AG09319 (cell line): ENCODE results near the gene CXCL6.

Experiments
- DNase-seq: peaks from one replicate; pipeline ENCODE4 v3.0.0-alpha.2; 2010; ENCODE audit warnings: low read depth; ENCODE audit errors: extremely low read depth
- TF ChIP-seq, protein P1 (sequence below): IDR thresholded peaks from 2 replicates; pipeline ENCODE4 v1.5.1; 2011; ENCODE audit warnings: low read depth, mild to moderate bottlenecking, inconsistent platforms, low read length, moderate library complexity

Gene CXCL6

GRCh38 chr4:73866246-73866645, 29.8 kb downstream of the CXCL6 start:
- DNase-seq, result no peak
- TF ChIP-seq, protein P1, sequence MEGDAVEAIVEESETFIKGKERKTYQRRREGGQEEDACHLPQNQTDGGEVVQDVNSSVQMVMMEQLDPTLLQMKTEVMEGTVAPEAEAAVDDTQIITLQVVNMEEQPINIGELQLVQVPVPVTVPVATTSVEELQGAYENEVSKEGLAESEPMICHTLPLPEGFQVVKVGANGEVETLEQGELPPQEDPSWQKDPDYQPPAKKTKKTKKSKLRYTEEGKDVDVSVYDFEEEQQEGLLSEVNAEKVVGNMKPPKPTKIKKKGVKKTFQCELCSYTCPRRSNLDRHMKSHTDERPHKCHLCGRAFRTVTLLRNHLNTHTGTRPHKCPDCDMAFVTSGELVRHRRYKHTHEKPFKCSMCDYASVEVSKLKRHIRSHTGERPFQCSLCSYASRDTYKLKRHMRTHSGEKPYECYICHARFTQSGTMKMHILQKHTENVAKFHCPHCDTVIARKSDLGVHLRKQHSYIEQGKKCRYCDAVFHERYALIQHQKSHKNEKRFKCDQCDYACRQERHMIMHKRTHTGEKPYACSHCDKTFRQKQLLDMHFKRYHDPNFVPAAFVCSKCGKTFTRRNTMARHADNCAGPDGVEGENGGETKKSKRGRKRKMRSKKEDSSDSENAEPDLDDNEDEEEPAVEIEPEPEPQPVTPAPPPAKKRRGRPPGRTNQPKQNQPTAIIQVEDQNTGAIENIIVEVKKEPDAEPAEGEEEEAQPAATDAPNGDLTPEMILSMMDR, result no peak

- DNase-seq, result no peak
- TF ChIP-seq, protein P1, result no peak
Observed at GRCh38 chr4:73867783-73868182, 31.3 kb downstream of the CXCL6 start.

GRCh38 chr4:73868206-73869129, 32.0 kb downstream of the CXCL6 start:
- no peak for DNase-seq
- TF ChIP-seq, protein P1, result no peak

DNA sequence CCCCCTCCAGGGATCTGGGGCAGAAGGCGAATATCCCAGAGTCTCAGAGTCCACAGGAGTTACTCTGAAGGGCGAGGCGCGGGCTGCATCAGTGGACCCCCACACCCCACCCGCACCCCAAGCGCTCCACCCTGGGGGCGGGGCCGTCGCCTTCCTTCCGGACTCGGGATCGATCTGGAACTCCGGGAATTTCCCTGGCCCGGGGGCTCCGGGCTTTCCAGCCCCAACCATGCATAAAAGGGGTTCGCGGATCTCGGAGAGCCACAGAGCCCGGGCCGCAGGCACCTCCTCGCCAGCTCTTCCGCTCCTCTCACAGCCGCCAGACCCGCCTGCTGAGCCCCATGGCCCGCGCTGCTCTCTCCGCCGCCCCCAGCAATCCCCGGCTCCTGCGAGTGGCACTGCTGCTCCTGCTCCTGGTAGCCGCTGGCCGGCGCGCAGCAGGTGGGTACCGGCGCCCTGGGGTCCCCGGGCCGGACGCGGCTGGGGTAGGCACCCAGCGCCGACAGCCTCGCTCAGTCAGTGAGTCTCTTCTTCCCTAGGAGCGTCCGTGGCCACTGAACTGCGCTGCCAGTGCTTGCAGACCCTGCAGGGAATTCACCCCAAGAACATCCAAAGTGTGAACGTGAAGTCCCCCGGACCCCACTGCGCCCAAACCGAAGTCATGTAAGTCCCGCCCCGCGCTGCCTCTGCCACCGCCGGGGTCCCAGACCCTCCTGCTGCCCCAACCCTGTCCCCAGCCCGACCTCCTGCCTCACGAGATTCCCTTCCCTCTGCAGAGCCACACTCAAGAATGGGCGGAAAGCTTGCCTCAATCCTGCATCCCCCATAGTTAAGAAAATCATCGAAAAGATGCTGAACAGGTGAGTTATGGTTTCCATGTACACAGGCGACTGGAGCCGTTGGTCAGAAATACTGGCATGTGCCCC, 32.9 kb downstream of the CXCL6 start, which contains the start of gene CXCL1:
TSS of gene CXCL1 (plus strand) at position 264 of the 926 bp plus-strand sequence. CDS start at position 342, 78 bp downstream.
- no peak for DNase-seq
- TF ChIP-seq, protein P1, result no peak; the same call in 1 of the 2 replicates

DNA sequence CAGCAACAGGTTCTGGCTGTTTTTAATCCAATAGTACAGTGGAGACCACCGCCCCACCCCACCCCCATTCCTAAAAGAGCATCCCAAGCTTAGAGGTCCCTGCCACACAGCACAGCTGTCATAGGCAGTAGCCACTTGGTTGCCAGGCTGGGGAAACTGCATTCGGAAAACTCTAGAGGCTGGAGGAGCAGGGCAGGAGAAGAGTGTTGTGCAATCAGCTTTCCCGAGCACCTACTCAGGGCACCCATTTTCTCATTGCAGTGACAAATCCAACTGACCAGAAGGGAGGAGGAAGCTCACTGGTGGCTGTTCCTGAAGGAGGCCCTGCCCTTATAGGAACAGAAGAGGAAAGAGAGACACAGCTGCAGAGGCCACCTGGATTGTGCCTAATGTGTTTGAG, 33.8 kb downstream of the CXCL6 start:
- DNase-seq, result no peak
- TF ChIP-seq, protein P1, result no peak

DNA sequence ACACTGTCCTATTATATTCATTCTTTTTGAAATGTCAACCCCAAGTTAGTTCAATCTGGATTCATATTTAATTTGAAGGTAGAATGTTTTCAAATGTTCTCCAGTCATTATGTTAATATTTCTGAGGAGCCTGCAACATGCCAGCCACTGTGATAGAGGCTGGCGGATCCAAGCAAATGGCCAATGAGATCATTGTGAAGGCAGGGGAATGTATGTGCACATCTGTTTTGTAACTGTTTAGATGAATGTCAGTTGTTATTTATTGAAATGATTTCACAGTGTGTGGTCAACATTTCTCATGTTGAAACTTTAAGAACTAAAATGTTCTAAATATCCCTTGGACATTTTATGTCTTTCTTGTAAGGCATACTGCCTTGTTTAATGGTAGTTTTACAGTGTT, 34.3 kb downstream of the CXCL6 start:
- TF ChIP-seq, protein P1, result no peak
- no peak for DNase-seq
